Transverse colon (tissue), 4 donors: ENCODE results near the gene CNST. TPM values are rescaled to one million over a fixed set of nuclear protein-coding genes. Genes with fewer than 3 reads are reported as not detected.
"Not testable (repeated sequence)": the region's sequence is repeated elsewhere in the genome, so short reads cannot be mapped to it uniquely, and the experiment has no call there.

Source experiments
- DNase-seq: peaks from one replicate; pipeline ENCODE4 v3.0.0-alpha.2; 2019
- H3K27ac ChIP-seq, 4 donors: fragments of 200-600 bp; sonication (generic); 2 replicates each; pipeline ENCODE4 v1.5.1; 2016 to 2018; ENCODE audit warnings: inconsistent platforms in 4 of 4
- H3K27me3 ChIP-seq: fragments of 200-600 bp; sonication (generic); 2 replicates; pipeline ENCODE4 v1.5.1; 2017; ENCODE audit warnings: inconsistent platforms
- H3K36me3 ChIP-seq, 4 donors: fragments of 200-600 bp; sonication (generic); 2 replicates each; pipeline ENCODE4 v1.5.1; 2017 to 2019; ENCODE audit warnings: inconsistent platforms in 4 of 4
- H3K4me1 ChIP-seq, 4 donors: fragments of 200-600 bp; sonication (generic); 2 replicates each; pipeline ENCODE4 v1.5.1; 2017 to 2020; ENCODE audit warnings: inconsistent platforms in 4 of 4
- H3K4me3 ChIP-seq, 4 donors: fragments of 200-600 bp; sonication (generic); 1 replicate in 1 of 4; 2 replicates in 3 of 4; pipeline versions ENCODE4 v1.5.1 to v1.6.1; 2017 to 2019; ENCODE audit warnings: inconsistent platforms in 4 of 4
- H3K9me3 ChIP-seq, 2 donors: fragments of 200-600 bp; sonication (generic); 2 replicates each; pipeline ENCODE4 v1.5.1; 2017 to 2019; ENCODE audit warnings: inconsistent platforms in 2 of 2
- CTCF ChIP-seq, 5 experiments: fragments of 200-600 bp in 3 of 5; fragments of 450-650 bp in 2 of 5; sonication (generic) in 3 of 5; IDR thresholded peaks; 1 replicate in 2 of 5; 2 replicates in 3 of 5; pipeline ENCODE4 v1.5.1; 2016 to 2017; ENCODE audit warnings: antibody characterized with exemption in 5 of 5, inconsistent platforms in 3 of 5, mild to moderate bottlenecking in 2 of 5, moderate library complexity in 1 of 5
- EP300 ChIP-seq: sonication (generic); formaldehyde crosslinking; IDR thresholded peaks from one replicate; pipeline ENCODE4 v1.6.1; 2017; ENCODE audit warnings: antibody characterized with exemption, low read depth
- POLR2A ChIP-seq: fragments of 450-650 bp; IDR thresholded peaks from one replicate; pipeline ENCODE4 v1.6.1; 2016; ENCODE audit warnings: antibody characterized with exemption, mild to moderate bottlenecking, moderate library complexity
- POLR2AphosphoS5 ChIP-seq, 3 donors: sonication (generic); formaldehyde crosslinking; IDR thresholded peaks; one replicate each; pipeline ENCODE4 v1.6.1; 2016; ENCODE audit warnings: antibody characterized with exemption in 3 of 3
- WGBS, 2 donors: methylation state at CpG; one replicate each; pipeline ENCODE4 v1.1.5; 2018; ENCODE audit warnings: low coverage in 1 of 2; 5-methylcytosine and 5-hydroxymethylcytosine counted together
- in situ Hi-C, 4 donors: fragments of 200-750 bp; cut with MboI; loops; one replicate each; pipeline versions ENCODE4 v1.15.0 to v1.15.1; 2017; ENCODE audit warnings: low sequenced_read_pairs in 3 of 4, low pct_ligation_motif_present in 1 of 4, low pct_unique_long_range_greater_than_20kb in 1 of 4
- intact Hi-C: fragments of 100-400 bp; cut with DNase I; formaldehyde crosslinking; loops from one replicate; pipeline ENCODE4 v1.15.1; 2023; ENCODE audit warnings: low total_unique reads
- total RNA-seq, 4 donors: library from RNA; depleted of rRNA; stranded (reverse); fragments of >200 nt; gene quantifications; one replicate each; pipeline ENCODE4 v1.1.0, GENCODE V29; 2016

Gene CNST
- total RNA-seq, 4 donors from 2014 or later, result 44.0 to 83.0 (median 53.5) TPM

GRCh38 chr1:246689409-246690008, 123.3 kb downstream of the CNST start:
- Histone ChIP-seq H3K9me3 (no peaks in the 10 kb centered on the region), H3K4me1 (peaks cover 5 to 13% (median 10%) of the 10 kb centered on the region in 4 donors), H3K27me3 (no peaks in the 10 kb centered on the region), H3K4me3 (peak overlapping the region in 3 of 4 donors; percentile 17 to 46 (median 19)), H3K36me3 (no peaks in the 10 kb centered on the region), H3K27ac (peak overlapping the region; percentile 48 to 63 (median 56))
- peak; percentile 81 to 86 (median 81) for TF ChIP-seq CTCF (IDR thresholded peaks at IDR 0.05)
- peak; percentile 13 for TF ChIP-seq POLR2A
- peak in 1 of 3 donors; percentile 19 for TF ChIP-seq POLR2AphosphoS5 (IDR thresholded peaks at IDR 0.05)
- TF ChIP-seq EP300, result no peak
- 6 to 12% methylated on average over 3 to 16 of the region's 16 CpGs for WGBS, 2 donors
- DNase-seq, result peak; percentile 84
- in situ Hi-C loops, result loop anchor here in 2 of 4 donors (10.0 to 25.0 kb wide), 3 partner anchors 125 to 185 kb away; partner anchors contain the start of genes CNST (in 2 of the 2), TFB2M (in 2 of the 2) and SMYD3 (in 1 of the 2)
- intact Hi-C loops, result no loop called here

GRCh38 chr1:246690100-246690499, 123.8 kb downstream of the CNST start:
- Histone ChIP-seq H3K27ac (peak overlapping the region; percentile 48 to 63 (median 56)), H3K36me3 (no peaks in the 10 kb centered on the region), H3K27me3 (no peaks in the 10 kb centered on the region), H3K4me3 (peak overlapping the region in 3 of 4 donors; percentile 17 to 46 (median 19)), H3K4me1 (peaks cover 5 to 13% (median 10%) of the 10 kb centered on the region in 4 donors), H3K9me3 (no peaks in the 10 kb centered on the region)
- intact Hi-C loops (no loop called here), in situ Hi-C loops (loop anchor here in 2 of 4 donors (10.0 to 25.0 kb wide), 3 partner anchors 125 to 185 kb away; partner anchors contain the start of genes CNST (in 2 of the 2), TFB2M (in 2 of the 2) and SMYD3 (in 1 of the 2))
- WGBS, 2 donors, result 35 to 59% methylated on average over 3 to 12 of the region's 12 CpGs
- no peak for TF ChIP-seq POLR2A
- no peak for TF ChIP-seq POLR2AphosphoS5 (IDR thresholded peaks at IDR 0.05)
- TF ChIP-seq CTCF (IDR thresholded peaks at IDR 0.05), result no peak
- TF ChIP-seq EP300, result no peak
- DNase-seq, result no peak

GRCh38 chr1:246691622-246692495, 125.6 kb downstream of the CNST start:
- no peaks in the 10 kb centered on the region for H3K27me3 ChIP-seq
- 71 to 80% methylated on average over 3 to 15 of the region's 15 CpGs for WGBS, 2 donors
- TF ChIP-seq POLR2AphosphoS5 (IDR thresholded peaks at IDR 0.05) (no peak), CTCF (IDR thresholded peaks at IDR 0.05) (no peak), POLR2A (no peak), EP300 (no peak)
- no peaks in the 10 kb centered on the region for H3K36me3 ChIP-seq
- intact Hi-C loops, result no loop called here
- H3K4me1 ChIP-seq, result peaks cover 9 to 22% (median 12%) of the 10 kb centered on the region in 4 donors
- H3K4me3 ChIP-seq, result no peak overlapping the region
- DNase-seq, result no peak
- no peaks in the 10 kb centered on the region for H3K9me3 ChIP-seq
- H3K27ac ChIP-seq, result peak overlapping the region in 3 of 4 donors; percentile 0 to 25 (median 3)
- in situ Hi-C loops, result loop anchor here in 2 of 4 donors (10.0 to 25.0 kb wide), 3 partner anchors 127 to 187 kb away; partner anchors contain the start of genes CNST (in 2 of the 2), TFB2M (in 2 of the 2) and SMYD3 (in 1 of the 2)

GRCh38 chr1:246694213-246694895, 128.1 kb downstream of the CNST start:
- WGBS, 2 donors, result 92 to 93% methylated on average over 4 to 10 of the region's 10 CpGs
- in situ Hi-C loops, result loop anchor here in 2 of 4 donors (10.0 to 25.0 kb wide), 3 partner anchors 130 to 190 kb away; partner anchors contain the start of genes CNST (in 2 of the 2), TFB2M (in 2 of the 2) and SMYD3 (in 1 of the 2)
- H3K4me3 ChIP-seq, intact Hi-C loops, H3K27me3 ChIP-seq, H3K9me3 ChIP-seq, DNase-seq, H3K36me3 ChIP-seq, H3K27ac ChIP-seq: not testable (repeated sequence)
- peaks cover 8 to 30% (median 19%) of the 10 kb centered on the region in 4 donors for H3K4me1 ChIP-seq
